M059J (cell line): Measurements from ENCODE around the gene UQCRH. TPM values are rescaled to one million over a fixed set of nuclear protein-coding genes. Genes with fewer than 3 reads are reported as not detected.

Source experiments
- DNase-seq: peaks from one replicate; pipeline ENCODE4 v3.0.0-alpha.2; 2012; ENCODE audit warnings: low read depth
- total RNA-seq: library from RNA; depleted of rRNA; stranded (reverse); fragments of >200 nt; shearing (Covaris generic); gene quantifications from 2 replicates; pipeline ENCODE4 v1.2.3, GENCODE V29; 2014; rRNA removed

Gene UQCRH
- 459 and 652 TPM in 2 replicates for total RNA-seq

- peak; percentile 97 for DNase-seq
Measured at GRCh38 chr1:46303038-46303871, at the start of gene UQCRH, which contains the start of gene LRRC41. Gene UQCRH, plus strand, starts transcription at chr1:46303698. Its CDS starts 69 bp downstream, at chr1:46303767. Gene LRRC41, minus strand, starts transcription at chr1:46303616. Its CDS starts 294 bp downstream, at chr1:46303322.

GRCh38 chr1:46254668-46255067 lies 48.8 kb upstream of the UQCRH start:
- DNase-seq: no peak

- DNase-seq: no peak
Measured at GRCh38 chr1:46256523-46256922, 47.0 kb upstream of the UQCRH start.

- DNase-seq: no peak
Measured at GRCh38 chr1:46262508-46262907, 41.0 kb upstream of the UQCRH start.

GRCh38 chr1:46263146-46263545 lies 40.4 kb upstream of the UQCRH start:
- no peak for DNase-seq

GRCh38 chr1:46268578-46268977 lies 34.9 kb upstream of the UQCRH start:
- no peak for DNase-seq

GRCh38 chr1:46274225-46275029 lies 29.1 kb upstream of the UQCRH start:
- DNase-seq: no peak

- no peak for DNase-seq
Measured at GRCh38 chr1:46275030-46275337, 28.5 kb upstream of the UQCRH start.

GRCh38 chr1:46277658-46278373 lies 25.7 kb upstream of the UQCRH start:
- DNase-seq: no peak

GRCh38 chr1:46278807-46279206 lies 24.7 kb upstream of the UQCRH start:
- DNase-seq: peak; percentile 77

GRCh38 chr1:46280092-46280491 lies 23.4 kb upstream of the UQCRH start:
- DNase-seq: no peak

GRCh38 chr1:46281021-46281420 lies 22.5 kb upstream of the UQCRH start:
- DNase-seq: no peak

- DNase-seq: no peak
Measured at GRCh38 chr1:46284058-46284457, 19.4 kb upstream of the UQCRH start.

- DNase-seq: no peak
Measured at GRCh38 chr1:46284597-46285564, 18.6 kb upstream of the UQCRH start.

- no peak for DNase-seq
Measured at GRCh38 chr1:46285730-46286477, 17.6 kb upstream of the UQCRH start.

- peak; percentile 49 for DNase-seq
Measured at GRCh38 chr1:46288485-46289133, 14.9 kb upstream of the UQCRH start.

GRCh38 chr1:46289134-46289494 lies 14.4 kb upstream of the UQCRH start:
- no peak for DNase-seq

GRCh38 chr1:46289976-46290375 lies 13.5 kb upstream of the UQCRH start:
- DNase-seq: no peak

- DNase-seq: no peak
Measured at GRCh38 chr1:46295306-46295705, 8.2 kb upstream of the UQCRH start.

- no peak for DNase-seq
Measured at GRCh38 chr1:46298387-46298786, 5.1 kb upstream of the UQCRH start.
